ENCODE data around the gene BLACAT1. TPM values are rescaled to one million over a fixed set of nuclear protein-coding genes. Genes with fewer than 3 reads are reported as not detected.

The BLACAT1 gene
- total RNA-seq, 1 donor from 2014 or later, result 1.1 TPM

DNA sequence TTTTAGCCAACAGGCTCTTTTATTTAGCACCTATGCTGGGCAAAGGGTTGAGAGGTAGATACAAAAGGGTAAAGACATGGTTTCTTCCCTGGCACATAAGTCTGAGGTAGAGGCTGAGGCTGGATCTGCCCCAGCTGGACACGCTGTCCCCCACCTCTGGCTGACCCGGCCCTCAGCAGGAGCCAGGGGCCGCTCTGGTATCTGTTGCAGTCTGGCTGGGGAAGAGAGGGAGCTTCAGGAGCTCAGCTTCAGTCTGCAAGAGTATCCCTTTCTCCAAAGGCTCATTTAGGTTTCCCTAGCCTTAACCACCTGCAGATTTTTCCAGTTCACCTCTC lies 14.2 kb downstream of the BLACAT1 start:
- TF ChIP-seq, protein P1, sequence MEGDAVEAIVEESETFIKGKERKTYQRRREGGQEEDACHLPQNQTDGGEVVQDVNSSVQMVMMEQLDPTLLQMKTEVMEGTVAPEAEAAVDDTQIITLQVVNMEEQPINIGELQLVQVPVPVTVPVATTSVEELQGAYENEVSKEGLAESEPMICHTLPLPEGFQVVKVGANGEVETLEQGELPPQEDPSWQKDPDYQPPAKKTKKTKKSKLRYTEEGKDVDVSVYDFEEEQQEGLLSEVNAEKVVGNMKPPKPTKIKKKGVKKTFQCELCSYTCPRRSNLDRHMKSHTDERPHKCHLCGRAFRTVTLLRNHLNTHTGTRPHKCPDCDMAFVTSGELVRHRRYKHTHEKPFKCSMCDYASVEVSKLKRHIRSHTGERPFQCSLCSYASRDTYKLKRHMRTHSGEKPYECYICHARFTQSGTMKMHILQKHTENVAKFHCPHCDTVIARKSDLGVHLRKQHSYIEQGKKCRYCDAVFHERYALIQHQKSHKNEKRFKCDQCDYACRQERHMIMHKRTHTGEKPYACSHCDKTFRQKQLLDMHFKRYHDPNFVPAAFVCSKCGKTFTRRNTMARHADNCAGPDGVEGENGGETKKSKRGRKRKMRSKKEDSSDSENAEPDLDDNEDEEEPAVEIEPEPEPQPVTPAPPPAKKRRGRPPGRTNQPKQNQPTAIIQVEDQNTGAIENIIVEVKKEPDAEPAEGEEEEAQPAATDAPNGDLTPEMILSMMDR (IDR thresholded peaks at IDR 0.05; ENCODE audit: partially characterized antibody, unreplicated experiment), result no peak
- H3K27me3 Mint-ChIP-seq (ENCODE audit: unreplicated experiment), result peaks cover 7% of the 10 kb centered on the region
- H3K9me3 Mint-ChIP-seq (ENCODE audit: unreplicated experiment), result peaks cover 3% of the 10 kb centered on the region
- no peak for DNase-seq
- peaks cover 21% of the 10 kb centered on the region for H3K4me1 Mint-ChIP-seq (ENCODE audit: low read depth, unreplicated experiment)
- H3K27ac Mint-ChIP-seq (ENCODE audit: unreplicated experiment), result no peak overlapping the region
- no peaks in the 10 kb centered on the region for H3K36me3 Mint-ChIP-seq (ENCODE audit: unreplicated experiment)
- no peak overlapping the region for H3K4me3 Mint-ChIP-seq (ENCODE audit: unreplicated experiment)

DNA sequence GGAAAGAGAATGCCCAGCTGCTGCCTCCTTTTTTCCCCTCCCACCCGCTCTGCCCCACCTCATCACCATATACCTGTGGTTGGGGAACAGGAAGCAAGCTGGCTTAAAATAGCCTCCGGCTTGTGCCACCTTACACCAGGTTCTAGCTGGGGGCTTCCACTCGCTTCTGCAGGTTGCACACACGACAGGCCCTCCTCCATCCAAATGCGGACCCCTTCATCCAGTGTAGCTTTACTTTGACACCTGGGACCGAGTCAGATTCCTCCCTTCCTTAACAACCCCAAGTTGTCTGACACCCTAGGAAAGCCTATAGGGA lies 14.6 kb downstream of the BLACAT1 start:
- DNase-seq, result no peak
- Mint-ChIP-seq H3K27me3 (ENCODE audit: unreplicated experiment) (peaks cover 7% of the 10 kb centered on the region), H3K27ac (ENCODE audit: unreplicated experiment) (no peak overlapping the region), H3K9me3 (ENCODE audit: unreplicated experiment) (peaks cover 3% of the 10 kb centered on the region), H3K4me3 (ENCODE audit: unreplicated experiment) (no peak overlapping the region), H3K4me1 (ENCODE audit: low read depth, unreplicated experiment) (peaks cover 24% of the 10 kb centered on the region), H3K36me3 (ENCODE audit: unreplicated experiment) (no peaks in the 10 kb centered on the region)
- TF ChIP-seq, protein P1 (IDR thresholded peaks at IDR 0.05; ENCODE audit: partially characterized antibody, unreplicated experiment), result no peak

DNA sequence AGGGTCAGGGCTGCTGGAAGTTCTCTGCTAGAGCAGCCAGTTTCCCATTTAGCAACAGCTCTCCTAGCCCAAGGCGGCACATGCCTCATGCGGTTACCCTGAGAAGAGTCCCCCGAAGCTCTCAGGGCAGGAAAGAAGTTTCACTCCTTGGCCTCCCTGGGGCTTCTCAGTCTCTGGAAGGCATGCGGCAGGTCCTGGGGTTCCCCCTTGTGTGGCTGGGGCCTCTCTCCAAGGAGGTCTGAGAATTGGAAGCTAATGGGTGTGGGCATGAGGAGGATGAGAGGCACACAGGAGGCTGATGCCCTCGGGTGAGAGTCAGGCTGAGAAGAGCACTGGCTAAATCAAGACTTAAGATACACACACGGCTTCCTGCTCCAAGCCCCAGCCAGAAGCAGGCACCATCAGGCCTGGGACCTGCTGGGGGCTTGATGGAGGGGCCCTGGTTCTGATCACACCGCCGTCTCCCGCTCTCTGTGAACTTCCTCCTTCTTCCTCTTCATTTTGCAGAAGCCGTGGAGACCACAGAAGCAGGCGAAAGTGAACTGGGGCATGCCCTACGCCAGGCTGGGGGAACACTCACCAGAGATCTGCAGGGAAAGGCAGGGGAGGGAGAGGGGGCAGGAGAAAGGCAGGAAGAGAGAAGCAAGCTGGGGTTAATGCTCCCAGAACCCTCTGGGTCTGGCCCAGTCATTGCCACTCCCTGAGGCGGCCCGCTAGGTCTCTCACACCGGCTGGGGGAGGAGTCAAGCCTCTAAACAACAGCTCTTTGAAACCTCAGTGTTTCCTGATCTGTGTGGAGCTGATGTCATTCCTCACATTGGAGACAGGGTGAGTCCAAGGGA lies 15.1 kb downstream of the BLACAT1 start:
- no peak for DNase-seq
- TF ChIP-seq, protein P1 (IDR thresholded peaks at IDR 0.05; ENCODE audit: partially characterized antibody, unreplicated experiment), result no peak
- Mint-ChIP-seq H3K27ac (ENCODE audit: unreplicated experiment) (no peak overlapping the region), H3K4me3 (ENCODE audit: unreplicated experiment) (no peak overlapping the region), H3K27me3 (ENCODE audit: unreplicated experiment) (peaks cover 4% of the 10 kb centered on the region), H3K4me1 (ENCODE audit: low read depth, unreplicated experiment) (peaks cover 29% of the 10 kb centered on the region), H3K9me3 (ENCODE audit: unreplicated experiment) (peaks cover 3% of the 10 kb centered on the region), H3K36me3 (ENCODE audit: unreplicated experiment) (no peaks in the 10 kb centered on the region)

DNA sequence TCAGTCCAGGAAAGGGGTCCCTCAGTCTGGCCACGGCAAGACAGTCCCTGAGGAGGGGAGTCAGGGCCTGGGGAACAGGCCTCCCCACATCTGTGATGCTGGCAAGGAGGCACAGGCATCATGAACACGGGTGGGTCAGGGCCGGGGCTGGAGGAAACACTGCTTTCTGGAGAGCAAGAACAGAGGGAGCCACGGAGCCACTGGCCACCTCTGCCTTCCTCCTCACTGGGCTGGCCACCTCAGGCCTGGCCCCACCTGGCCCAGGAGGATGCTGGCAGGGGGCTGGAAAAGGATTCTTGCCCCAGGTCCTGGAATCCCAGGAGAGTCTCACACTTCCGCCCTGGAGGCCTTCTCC lies 15.7 kb downstream of the BLACAT1 start:
- H3K27me3 Mint-ChIP-seq (ENCODE audit: unreplicated experiment), result peaks cover 6% of the 10 kb centered on the region
- TF ChIP-seq, protein P1 (IDR thresholded peaks at IDR 0.05; ENCODE audit: partially characterized antibody, unreplicated experiment), result no peak
- H3K4me1 Mint-ChIP-seq (ENCODE audit: low read depth, unreplicated experiment), result peaks cover 32% of the 10 kb centered on the region
- H3K36me3 Mint-ChIP-seq (ENCODE audit: unreplicated experiment), result no peaks in the 10 kb centered on the region
- no peak overlapping the region for H3K27ac Mint-ChIP-seq (ENCODE audit: unreplicated experiment)
- H3K4me3 Mint-ChIP-seq (ENCODE audit: unreplicated experiment), result no peak overlapping the region
- DNase-seq, result no peak
- H3K9me3 Mint-ChIP-seq (ENCODE audit: unreplicated experiment), result peaks cover 3% of the 10 kb centered on the region

Data from glutamatergic neuron (in vitro differentiated cells).